Measurements from ENCODE around the gene OR51G1. TPM values are rescaled to one million over a fixed set of nuclear protein-coding genes. Genes with fewer than 3 reads are reported as not detected.
"Not testable (repeated sequence)": the region's sequence is repeated elsewhere in the genome, so short reads cannot be mapped to it uniquely, and the experiment has no call there.

The OR51G1 gene, protein sequence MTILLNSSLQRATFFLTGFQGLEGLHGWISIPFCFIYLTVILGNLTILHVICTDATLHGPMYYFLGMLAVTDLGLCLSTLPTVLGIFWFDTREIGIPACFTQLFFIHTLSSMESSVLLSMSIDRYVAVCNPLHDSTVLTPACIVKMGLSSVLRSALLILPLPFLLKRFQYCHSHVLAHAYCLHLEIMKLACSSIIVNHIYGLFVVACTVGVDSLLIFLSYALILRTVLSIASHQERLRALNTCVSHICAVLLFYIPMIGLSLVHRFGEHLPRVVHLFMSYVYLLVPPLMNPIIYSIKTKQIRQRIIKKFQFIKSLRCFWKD
- total RNA-seq (2012; rRNA removed), result not detected in 2 replicates

GRCh38 chr11:4924239-4924638 is at the start of gene OR51G1:
TSS of gene OR51G1 (minus strand) at chr11:4924339. CDS start at chr11:4924339, 0 bp downstream.
- Histone ChIP-seq H3K4me1 (ENCODE audit: control insufficient read depth, insufficient read depth, low read length) (no peaks in the 10 kb centered on the region), H3K4me2 (ENCODE audit: low read length) (no peak within 1 kb of the TSS), H3K9me3 (replicated peaks; ENCODE audit: low read length) (no peaks in the 10 kb centered on the region), H3K27me3 (ENCODE audit: control insufficient read depth, insufficient read depth, low read length) (peaks cover 5% of the 10 kb centered on the region), H3K36me3 (ENCODE audit: insufficient read depth, low read length) (no peaks in the 10 kb centered on the region), H3K9ac (ENCODE audit: low read depth, low read length) (no peak within 1 kb of the TSS), H3K4me3 (ENCODE audit: low read length) (no peak within 1 kb of the TSS)

- no peak overlapping the region for H3K9ac ChIP-seq (ENCODE audit: low read depth, low read length)
- no peak overlapping the region for H3K4me2 ChIP-seq (ENCODE audit: low read length)
- no peaks in the 10 kb centered on the region for H3K4me1 ChIP-seq (ENCODE audit: control insufficient read depth, insufficient read depth, low read length)
- H3K27me3 ChIP-seq (ENCODE audit: control insufficient read depth, insufficient read depth, low read length), result peaks cover 3% of the 10 kb centered on the region
- no peaks in the 10 kb centered on the region for H3K36me3 ChIP-seq (ENCODE audit: insufficient read depth, low read length)
- H3K9me3 ChIP-seq (replicated peaks; ENCODE audit: low read length), result no peaks in the 10 kb centered on the region
- no peak overlapping the region for H3K4me3 ChIP-seq (ENCODE audit: low read length)
These were observed 38.7 kb upstream of the OR51G1 start for GRCh38 chr11:4962816-4963215.

DNA sequence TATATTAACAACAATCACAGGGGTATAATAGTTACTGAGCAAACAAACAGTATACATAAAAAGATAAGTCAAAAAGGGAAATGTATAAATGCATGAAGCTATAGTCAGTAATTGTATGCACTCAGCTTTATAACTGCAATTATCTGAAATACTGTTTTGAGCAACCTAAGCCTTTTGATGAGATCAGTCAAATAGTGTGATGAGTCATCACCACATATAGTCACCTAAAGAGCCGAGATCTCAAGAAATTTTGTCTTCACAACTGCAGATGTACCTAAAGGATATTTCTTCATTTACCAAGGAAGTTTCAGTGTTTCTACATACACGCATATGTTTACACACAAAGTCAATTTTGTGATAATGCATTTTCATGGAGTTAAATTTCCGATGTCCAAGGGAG is 36.7 kb upstream of the OR51G1 start:
- H3K4me3 ChIP-seq (ENCODE audit: low read length), result no peak overlapping the region
- no peaks in the 10 kb centered on the region for H3K9me3 ChIP-seq (replicated peaks; ENCODE audit: low read length)
- no peak overlapping the region for H3K9ac ChIP-seq (ENCODE audit: low read depth, low read length)
- H3K36me3 ChIP-seq (ENCODE audit: insufficient read depth, low read length), result no peaks in the 10 kb centered on the region
- H3K4me1 ChIP-seq (ENCODE audit: control insufficient read depth, insufficient read depth, low read length), result no peaks in the 10 kb centered on the region
- peaks cover 3% of the 10 kb centered on the region for H3K27me3 ChIP-seq (ENCODE audit: control insufficient read depth, insufficient read depth, low read length)
- no peak overlapping the region for H3K4me2 ChIP-seq (ENCODE audit: low read length)

DNA sequence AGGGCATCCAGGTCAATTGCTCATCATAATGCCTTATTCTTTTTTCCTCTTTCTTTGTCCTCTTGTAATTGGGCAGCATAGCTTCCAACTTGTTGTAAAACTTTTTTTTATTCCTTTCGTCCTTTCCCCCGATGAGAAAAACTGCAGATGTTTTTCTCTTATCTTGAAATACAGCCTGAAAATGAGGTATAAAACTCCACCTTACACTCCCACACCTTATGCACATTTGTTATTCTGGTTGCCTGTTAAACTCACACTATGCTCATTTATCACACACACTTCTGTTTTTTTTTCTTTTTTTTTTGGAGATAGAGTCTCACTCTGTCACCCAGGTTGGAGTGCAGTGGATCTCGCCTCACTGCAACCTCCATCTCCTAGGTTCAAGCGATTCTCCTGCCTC is 33.3 kb upstream of the OR51G1 start:
- Histone ChIP-seq H3K9me3 (replicated peaks; ENCODE audit: low read length) (no peaks in the 10 kb centered on the region), H3K27me3 (ENCODE audit: control insufficient read depth, insufficient read depth, low read length) (peaks cover under 1% of the 10 kb centered on the region), H3K4me2 (ENCODE audit: low read length) (no peak overlapping the region), H3K4me3 (ENCODE audit: low read length) (no peak overlapping the region), H3K4me1 (ENCODE audit: control insufficient read depth, insufficient read depth, low read length) (no peaks in the 10 kb centered on the region), H3K36me3 (ENCODE audit: insufficient read depth, low read length) (no peaks in the 10 kb centered on the region), H3K9ac (ENCODE audit: low read depth, low read length) (no peak overlapping the region)

GRCh38 chr11:4955613-4956012 is 31.5 kb upstream of the OR51G1 start, which contains the start of gene OR51A2:
TSS of gene OR51A2 (minus strand) at chr11:4955713. CDS start at chr11:4955713, 0 bp downstream.
- not testable (repeated sequence) for H3K4me2 ChIP-seq (ENCODE audit: low read length)

DNA sequence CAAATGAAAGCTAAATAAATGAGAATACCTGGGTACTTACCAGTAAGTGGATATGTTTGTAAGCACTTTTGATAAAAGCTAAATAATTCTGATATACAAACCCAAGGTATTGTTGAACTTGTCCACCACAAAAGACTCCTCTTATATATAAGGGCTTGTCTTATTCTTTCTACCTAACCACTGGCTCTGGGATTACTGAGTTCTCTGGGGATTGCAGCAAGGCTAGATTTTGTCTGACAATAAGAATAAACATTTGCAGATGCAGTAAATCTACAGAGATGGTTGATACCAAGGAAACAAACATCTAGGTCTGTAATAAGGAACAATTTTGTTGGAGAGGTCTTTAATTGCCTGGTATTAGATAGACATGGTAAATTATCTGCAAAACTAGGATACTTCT is 23.4 kb upstream of the OR51G1 start, which contains the start of gene OR51A4:
TSS of gene OR51A4 (minus strand) at position 101 of the 400 bp plus-strand sequence. CDS start 505 bp downstream, outside the sequence.
- no peaks in the 10 kb centered on the region for H3K9me3 ChIP-seq (replicated peaks; ENCODE audit: low read length)
- no peaks in the 10 kb centered on the region for H3K36me3 ChIP-seq (ENCODE audit: insufficient read depth, low read length)
- H3K9ac ChIP-seq (ENCODE audit: low read depth, low read length), result no peak within 1 kb of the TSS
- H3K4me1 ChIP-seq (ENCODE audit: control insufficient read depth, insufficient read depth, low read length), result no peaks in the 10 kb centered on the region
- H3K27me3 ChIP-seq (ENCODE audit: control insufficient read depth, insufficient read depth, low read length), result no peaks in the 10 kb centered on the region
- H3K4me3 ChIP-seq (ENCODE audit: low read length), result no peak within 1 kb of the TSS
- H3K4me2 ChIP-seq (ENCODE audit: low read length), result no peak within 1 kb of the TSS

More at GRCh38 chr11:4955613-4956012, 31.5 kb upstream of the OR51G1 start, which contains the start of gene OR51A2:
- not testable (repeated sequence) for H3K36me3 ChIP-seq (ENCODE audit: insufficient read depth, low read length); H3K4me3 ChIP-seq (ENCODE audit: low read length); H3K4me1 ChIP-seq (ENCODE audit: control insufficient read depth, insufficient read depth, low read length); H3K9me3 ChIP-seq (replicated peaks; ENCODE audit: low read length); H3K27me3 ChIP-seq (ENCODE audit: control insufficient read depth, insufficient read depth, low read length); H3K9ac ChIP-seq (ENCODE audit: low read depth, low read length)

DNA sequence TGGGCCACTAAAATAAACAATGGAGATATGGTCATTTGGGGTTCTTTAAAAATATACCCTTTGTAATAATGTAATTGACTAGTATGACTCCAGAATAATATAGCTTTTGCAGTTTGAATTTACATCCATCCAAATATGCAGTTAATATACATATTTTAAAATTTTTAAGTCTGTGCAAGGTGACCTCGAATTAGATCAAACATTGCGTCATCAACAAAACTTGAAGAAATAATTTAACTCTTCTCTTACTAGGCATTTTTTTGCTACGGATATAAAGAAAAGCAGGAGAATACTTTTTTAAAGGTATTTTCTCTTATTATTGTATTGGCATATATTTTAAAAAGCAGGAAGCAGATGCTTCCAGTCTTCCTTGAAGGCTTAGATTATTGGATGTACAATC is 12.6 kb upstream of the OR51G1 start:
- no peaks in the 10 kb centered on the region for H3K9me3 ChIP-seq (replicated peaks; ENCODE audit: low read length)

GRCh38 chr11:4932751-4933150 is 8.6 kb upstream of the OR51G1 start:
- no peaks in the 10 kb centered on the region for H3K36me3 ChIP-seq (ENCODE audit: insufficient read depth, low read length)
- no peak overlapping the region for H3K4me2 ChIP-seq (ENCODE audit: low read length)
- H3K27me3 ChIP-seq (ENCODE audit: control insufficient read depth, insufficient read depth, low read length), result peaks cover 17% of the 10 kb centered on the region
- no peak overlapping the region for H3K4me3 ChIP-seq (ENCODE audit: low read length)
- no peaks in the 10 kb centered on the region for H3K4me1 ChIP-seq (ENCODE audit: control insufficient read depth, insufficient read depth, low read length)
- no peaks in the 10 kb centered on the region for H3K9me3 ChIP-seq (replicated peaks; ENCODE audit: low read length)
- H3K9ac ChIP-seq (ENCODE audit: low read depth, low read length), result no peak overlapping the region

More for the DNA sequence above, 12.6 kb upstream of the OR51G1 start:
- no peaks in the 10 kb centered on the region for H3K4me1 ChIP-seq (ENCODE audit: control insufficient read depth, insufficient read depth, low read length)
- no peak overlapping the region for H3K9ac ChIP-seq (ENCODE audit: low read depth, low read length)
- no peak overlapping the region for H3K4me3 ChIP-seq (ENCODE audit: low read length)
- no peak overlapping the region for H3K4me2 ChIP-seq (ENCODE audit: low read length)
- no peaks in the 10 kb centered on the region for H3K36me3 ChIP-seq (ENCODE audit: insufficient read depth, low read length)
- peaks cover 15% of the 10 kb centered on the region for H3K27me3 ChIP-seq (ENCODE audit: control insufficient read depth, insufficient read depth, low read length)

DNA sequence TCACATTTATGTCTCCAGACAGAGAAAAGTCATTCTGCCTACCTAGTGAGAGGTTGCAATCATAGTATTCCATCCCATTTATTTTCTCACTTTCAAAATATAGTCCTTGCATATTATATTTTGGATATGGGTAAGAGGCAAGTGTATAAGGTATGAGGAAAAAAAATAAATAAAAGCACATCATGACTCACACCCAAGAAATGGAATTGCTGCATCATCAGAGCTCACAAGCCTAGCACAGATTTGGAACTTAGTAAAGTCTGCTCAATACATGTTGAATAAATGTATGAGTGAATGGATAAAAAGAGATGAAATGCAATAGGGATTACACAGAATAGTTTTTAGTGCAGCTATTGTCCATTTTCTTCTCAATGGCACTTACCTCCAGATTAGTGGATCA is 2.5 kb upstream of the OR51G1 start:
- Histone ChIP-seq H3K4me1 (ENCODE audit: control insufficient read depth, insufficient read depth, low read length) (no peaks in the 10 kb centered on the region), H3K9ac (ENCODE audit: low read depth, low read length) (no peak overlapping the region), H3K4me2 (ENCODE audit: low read length) (no peak overlapping the region), H3K9me3 (replicated peaks; ENCODE audit: low read length) (no peaks in the 10 kb centered on the region), H3K27me3 (ENCODE audit: control insufficient read depth, insufficient read depth, low read length) (peaks cover 9% of the 10 kb centered on the region), H3K4me3 (ENCODE audit: low read length) (no peak overlapping the region), H3K36me3 (ENCODE audit: insufficient read depth, low read length) (no peaks in the 10 kb centered on the region)

DNA sequence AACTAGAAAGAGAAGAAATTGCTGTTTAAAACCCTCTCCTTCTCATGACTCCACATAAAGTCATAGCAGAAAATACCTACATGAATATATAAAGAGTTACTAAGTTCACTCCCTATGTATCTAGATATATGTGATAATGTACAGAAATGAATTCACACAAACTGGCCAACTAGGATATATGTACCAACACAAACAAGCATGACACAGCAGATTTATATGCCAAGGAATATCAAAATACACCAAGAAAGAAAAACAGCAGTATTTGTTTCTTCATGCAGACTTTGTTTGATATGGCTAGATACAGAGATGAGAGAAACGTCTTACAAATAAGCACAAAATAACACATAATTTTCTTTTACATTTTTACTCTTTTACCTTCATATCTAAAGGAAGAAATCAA is 1.8 kb downstream of the OR51G1 start:
- H3K27me3 ChIP-seq (ENCODE audit: control insufficient read depth, insufficient read depth, low read length), result peaks cover 11% of the 10 kb centered on the region

GRCh38 chr11:4921796-4922195 is 2.3 kb downstream of the OR51G1 start:
- Histone ChIP-seq H3K4me1 (ENCODE audit: control insufficient read depth, insufficient read depth, low read length) (no peaks in the 10 kb centered on the region), H3K9ac (ENCODE audit: low read depth, low read length) (no peak overlapping the region), H3K4me2 (ENCODE audit: low read length) (no peak overlapping the region), H3K9me3 (replicated peaks; ENCODE audit: low read length) (no peaks in the 10 kb centered on the region), H3K4me3 (ENCODE audit: low read length) (no peak overlapping the region), H3K27me3 (ENCODE audit: control insufficient read depth, insufficient read depth, low read length) (peaks cover 11% of the 10 kb centered on the region), H3K36me3 (ENCODE audit: insufficient read depth, low read length) (no peaks in the 10 kb centered on the region)

More for the DNA sequence above, 1.8 kb downstream of the OR51G1 start:
- H3K4me2 ChIP-seq (ENCODE audit: low read length), result no peak overlapping the region
- no peaks in the 10 kb centered on the region for H3K36me3 ChIP-seq (ENCODE audit: insufficient read depth, low read length)
- no peak overlapping the region for H3K9ac ChIP-seq (ENCODE audit: low read depth, low read length)
- no peaks in the 10 kb centered on the region for H3K9me3 ChIP-seq (replicated peaks; ENCODE audit: low read length)
- no peaks in the 10 kb centered on the region for H3K4me1 ChIP-seq (ENCODE audit: control insufficient read depth, insufficient read depth, low read length)
- no peak overlapping the region for H3K4me3 ChIP-seq (ENCODE audit: low read length)

- Histone ChIP-seq H3K4me1 (ENCODE audit: control insufficient read depth, insufficient read depth, low read length) (no peaks in the 10 kb centered on the region), H3K9ac (ENCODE audit: low read depth, low read length) (no peak within 1 kb of the TSS), H3K4me3 (ENCODE audit: low read length) (no peak within 1 kb of the TSS), H3K27me3 (ENCODE audit: control insufficient read depth, insufficient read depth, low read length) (peaks cover 8% of the 10 kb centered on the region), H3K4me2 (ENCODE audit: low read length) (no peak within 1 kb of the TSS), H3K9me3 (replicated peaks; ENCODE audit: low read length) (no peaks in the 10 kb centered on the region), H3K36me3 (ENCODE audit: insufficient read depth, low read length) (no peaks in the 10 kb centered on the region)
These were observed 4.9 kb downstream of the OR51G1 start, which contains the start of gene OR51G2 for GRCh38 chr11:4919250-4919649. TSS of gene OR51G2 (minus strand) at chr11:4919350. CDS start at chr11:4915663, 3,687 bp downstream.

Measured in skeletal muscle satellite cell (primary cell).